SK-N-MC (cell line): ENCODE data around the gene CTAGE1.

Experiments
- EZH2 ChIP-seq: fragments of 200-600 bp; sonication (generic); IDR thresholded peaks from one replicate; pipeline ENCODE4 v1.6.1; 2017; ENCODE audit warnings: antibody characterized with exemption
- FOXP2 ChIP-seq: optimal IDR thresholded peaks from 2 replicates; pipeline ENCODE3; 2011; ENCODE audit warnings: mild to moderate bottlenecking, moderate library complexity; ENCODE audit not compliant: insufficient read depth; ENCODE audit errors: extremely low read length, control extremely low read depth
- POLR2AphosphoS5 ChIP-seq: IDR thresholded peaks from 2 replicates; pipeline ENCODE4 v1.6.1; 2012; ENCODE audit warnings: mild to moderate bottlenecking, low read depth, low read length, borderline replicate concordance

- TF ChIP-seq EZH2: no peak
- TF ChIP-seq POLR2AphosphoS5: no peak
- no peak for TF ChIP-seq FOXP2
Measured at GRCh38 chr18:22385718-22386117, 32.0 kb downstream of the CTAGE1 start.
